ENCODE measurements around the gene ZSWIM6. TPM values are rescaled to one million over a fixed set of nuclear protein-coding genes. Genes with fewer than 3 reads are reported as not detected.

Gene ZSWIM6
- total RNA-seq, 4 donors from 2014 or later, result 13.3 to 19.4 (median 16.0) TPM

- no peak for DNase-seq
- peaks cover 0 to 7% (median 0%) of the 10 kb centered on the region in 4 donors for H3K4me1 ChIP-seq
- no peak overlapping the region for H3K27ac ChIP-seq
- H3K36me3 ChIP-seq, result no peaks in the 10 kb centered on the region
- no peak overlapping the region for H3K4me3 ChIP-seq
- H3K9me3 ChIP-seq, result peaks cover 0 to 5% (median 0%) of the 10 kb centered on the region in 4 donors
- TF ChIP-seq CTCF (IDR thresholded peaks at IDR 0.05), result no peak
- no peaks in the 10 kb centered on the region for H3K27me3 ChIP-seq
These were observed 106.4 kb downstream of the ZSWIM6 start for GRCh38 chr5:61438298-61438970.

GRCh38 chr5:61440086-61440485, 108.0 kb downstream of the ZSWIM6 start:
- peaks cover 0 to 5% (median 0%) of the 10 kb centered on the region in 4 donors for H3K9me3 ChIP-seq
- H3K4me1 ChIP-seq, result peaks cover 0 to 10% (median 0%) of the 10 kb centered on the region in 4 donors
- no peak for DNase-seq
- no peaks in the 10 kb centered on the region for H3K27me3 ChIP-seq
- no peak for TF ChIP-seq CTCF (IDR thresholded peaks at IDR 0.05)
- H3K4me3 ChIP-seq, result no peak overlapping the region
- H3K27ac ChIP-seq, result no peak overlapping the region
- no peaks in the 10 kb centered on the region for H3K36me3 ChIP-seq

GRCh38 chr5:61440596-61440995, 108.5 kb downstream of the ZSWIM6 start:
- no peak for TF ChIP-seq POLR2A (IDR thresholded peaks at IDR 0.05)
- no peak overlapping the region for H3K4me3 ChIP-seq
- no peak overlapping the region for H3K27ac ChIP-seq
- H3K27me3 ChIP-seq, result no peaks in the 10 kb centered on the region
- H3K9me3 ChIP-seq, result peaks cover 0 to 5% (median 0%) of the 10 kb centered on the region in 4 donors
- H3K4me1 ChIP-seq, result peaks cover 0 to 12% (median 0%) of the 10 kb centered on the region in 4 donors
- no peak for DNase-seq
- H3K36me3 ChIP-seq, result no peaks in the 10 kb centered on the region

GRCh38 chr5:61441742-61442141, 109.7 kb downstream of the ZSWIM6 start:
- Histone ChIP-seq H3K9me3 (peaks cover 0 to 5% (median 0%) of the 10 kb centered on the region in 4 donors), H3K27ac (no peak overlapping the region), H3K4me3 (no peak overlapping the region), H3K27me3 (no peaks in the 10 kb centered on the region), H3K4me1 (peaks cover 0 to 7% (median 0%) of the 10 kb centered on the region in 4 donors), H3K36me3 (no peaks in the 10 kb centered on the region)
- no peak for DNase-seq
- TF ChIP-seq CTCF (IDR thresholded peaks at IDR 0.05), result no peak
- TF ChIP-seq POLR2A (IDR thresholded peaks at IDR 0.05), result no peak

GRCh38 chr5:61447780-61448495, 115.9 kb downstream of the ZSWIM6 start:
- DNase-seq, result no peak
- Histone ChIP-seq H3K4me1 (peaks cover 0 to 24% (median 3%) of the 10 kb centered on the region in 4 donors), H3K9me3 (peaks cover 0 to 7% (median 0%) of the 10 kb centered on the region in 4 donors), H3K4me3 (no peak overlapping the region), H3K27ac (no peak overlapping the region), H3K36me3 (no peaks in the 10 kb centered on the region), H3K27me3 (no peaks in the 10 kb centered on the region)
- TF ChIP-seq CTCF (IDR thresholded peaks at IDR 0.05), result no peak
- TF ChIP-seq POLR2A (IDR thresholded peaks at IDR 0.05), result no peak

Data from Peyer's patch (tissue), 4 donors.